H7 (cell line): Measurements from ENCODE around the gene BRD3. TPM values are rescaled to one million over a fixed set of nuclear protein-coding genes. Genes with fewer than 3 reads are reported as not detected.

Experiments
- DNase-seq: peaks from one replicate; pipeline ENCODE4 v3.0.0; 2012
- H3K27me3 ChIP-seq: 2 replicates; pipeline ENCODE4 v1.6.0; 2011; ENCODE audit warnings: mild to moderate bottlenecking, low read length; ENCODE audit not compliant: control insufficient read depth, insufficient read depth
- H3K36me3 ChIP-seq: replicated peaks from 2 replicates; pipeline ENCODE4 v1.5.1; 2011; ENCODE audit warnings: low read length; ENCODE audit not compliant: control insufficient read depth, insufficient read depth
- H3K4me3 ChIP-seq: 2 replicates; pipeline ENCODE4 v1.5.1; 2011; ENCODE audit warnings: low read depth, mild to moderate bottlenecking, control low read depth, low read length, moderate library complexity; ENCODE audit not compliant: insufficient read depth
- total RNA-seq: library from RNA; depleted of rRNA; stranded (reverse); fragments of >200 nt; shearing (Covaris generic); gene quantifications from 2 replicates; pipeline ENCODE4 v1.2.3, GENCODE V29; 2014

BRD3 gene
- total RNA-seq, 1 experiment from 2014 or later = 9.4 TPM

DNA sequence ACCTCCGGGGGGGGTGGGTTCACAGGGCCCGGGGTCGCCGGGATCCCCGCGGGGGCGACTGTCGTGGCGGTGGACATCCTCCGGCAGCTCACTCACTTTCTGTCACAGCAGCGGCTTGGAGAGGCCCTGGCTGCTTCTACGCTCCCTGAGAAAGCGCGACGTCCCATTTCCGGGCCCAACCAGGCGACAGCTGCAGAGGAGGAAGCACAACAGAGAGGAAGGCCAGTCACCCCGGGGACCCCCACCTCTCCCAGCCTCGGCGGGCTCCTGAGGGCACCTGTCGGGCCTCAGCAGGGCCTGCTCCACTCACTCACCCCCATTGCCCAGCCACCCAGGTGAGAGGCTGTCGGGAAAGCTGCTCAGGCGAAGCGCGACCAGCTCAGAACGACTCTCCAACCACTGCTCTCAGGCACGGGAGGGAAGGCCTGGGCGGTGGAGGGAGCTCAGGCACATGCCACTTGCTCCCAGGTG lies 14.4 kb downstream of the BRD3 start:
- Histone ChIP-seq H3K36me3 (peaks cover 20% of the 10 kb centered on the region), H3K27me3 (no peaks in the 10 kb centered on the region), H3K4me3 (no peak overlapping the region)
- no peak for DNase-seq

DNA sequence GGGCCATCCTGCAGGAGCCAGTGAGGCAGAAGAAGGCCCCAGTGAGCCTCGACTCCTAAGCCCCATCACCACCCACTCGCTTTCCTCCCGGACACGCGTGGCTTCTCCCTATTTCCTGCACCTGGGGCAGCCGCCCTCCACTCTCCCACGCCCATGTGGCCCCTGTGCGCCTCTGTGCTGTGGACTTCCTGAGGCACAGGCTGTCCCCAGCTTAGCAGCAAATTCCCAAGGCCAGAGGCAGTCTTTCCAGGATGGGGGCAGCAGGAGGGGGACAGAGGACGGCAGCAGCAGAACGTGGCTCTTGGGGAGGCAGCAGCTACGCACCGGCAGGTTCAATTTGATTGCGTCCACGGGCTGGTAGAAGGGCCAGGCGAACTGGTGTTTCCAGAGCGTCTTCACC lies 14.9 kb downstream of the BRD3 start:
- H3K36me3 ChIP-seq = peaks cover 22% of the 10 kb centered on the region
- no peak overlapping the region for H3K4me3 ChIP-seq
- no peak for DNase-seq
- no peaks in the 10 kb centered on the region for H3K27me3 ChIP-seq

DNA sequence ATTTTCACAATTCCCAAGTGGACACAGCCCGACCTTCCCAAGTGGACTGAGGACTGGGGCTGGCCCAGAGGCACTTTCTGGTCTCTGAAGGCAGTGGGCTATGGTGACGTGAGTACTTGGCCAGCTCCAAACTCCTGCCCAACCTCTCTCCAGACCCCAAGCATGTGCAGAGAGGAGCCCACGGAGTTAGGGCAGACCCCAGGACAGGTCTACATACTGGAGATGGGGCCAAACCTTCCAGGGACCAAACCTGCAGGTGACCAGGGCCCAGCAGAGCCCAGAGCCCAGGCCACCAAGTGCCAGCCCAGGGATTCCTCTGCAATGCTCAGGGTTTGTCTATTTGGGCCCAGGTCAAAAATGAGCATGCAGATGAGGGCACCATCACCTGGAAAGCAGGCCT lies 15.3 kb downstream of the BRD3 start:
- DNase-seq = no peak
- Histone ChIP-seq H3K36me3 (peaks cover 25% of the 10 kb centered on the region), H3K27me3 (no peaks in the 10 kb centered on the region), H3K4me3 (no peak overlapping the region)

DNA sequence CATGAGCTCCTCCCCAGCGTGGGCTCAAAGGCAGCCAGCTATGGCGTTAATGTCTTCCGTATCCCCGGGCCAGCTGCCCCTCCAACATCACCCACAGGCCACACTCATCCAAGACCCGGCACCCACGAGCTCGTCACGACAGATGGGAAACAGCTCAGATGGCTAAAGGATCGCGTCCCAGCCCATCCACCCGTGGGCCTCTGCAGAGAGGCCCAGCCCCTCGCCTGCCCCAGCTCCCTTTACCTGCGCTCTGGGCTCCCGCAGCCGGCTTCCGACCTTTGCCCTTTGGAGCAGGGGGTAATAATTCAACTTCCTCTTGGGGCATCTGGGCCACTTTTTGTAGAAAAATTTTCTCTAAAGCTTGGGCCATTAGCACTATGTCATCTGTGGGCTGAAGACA lies 16.5 kb downstream of the BRD3 start:
- no peaks in the 10 kb centered on the region for H3K27me3 ChIP-seq
- H3K36me3 ChIP-seq = peaks cover 30% of the 10 kb centered on the region
- no peak for DNase-seq

DNA sequence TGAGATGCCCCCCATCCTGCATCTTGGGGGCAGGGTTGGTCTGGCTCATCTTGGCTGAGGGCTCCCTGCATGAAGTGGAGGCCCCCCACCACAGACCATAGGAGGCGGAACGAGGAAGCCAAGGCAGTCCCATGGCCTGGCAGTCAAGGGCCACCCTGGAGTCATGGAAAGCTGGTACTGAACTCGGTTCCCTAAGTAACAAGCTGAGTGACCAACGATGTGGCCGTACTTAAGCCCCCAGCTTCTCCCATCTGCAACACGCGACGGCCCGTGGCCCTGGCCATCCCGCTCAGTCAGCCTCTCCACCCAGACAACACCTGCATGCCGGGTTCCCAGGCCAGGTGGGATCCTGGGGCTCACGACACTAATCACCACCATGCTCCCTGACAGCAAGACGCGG lies 17.1 kb downstream of the BRD3 start:
- DNase-seq = no peak
- Histone ChIP-seq H3K36me3 (peaks cover 31% of the 10 kb centered on the region), H3K27me3 (no peaks in the 10 kb centered on the region), H3K4me3 (no peak overlapping the region)

More for the DNA sequence above, 16.5 kb downstream of the BRD3 start:
- no peak overlapping the region for H3K4me3 ChIP-seq

DNA sequence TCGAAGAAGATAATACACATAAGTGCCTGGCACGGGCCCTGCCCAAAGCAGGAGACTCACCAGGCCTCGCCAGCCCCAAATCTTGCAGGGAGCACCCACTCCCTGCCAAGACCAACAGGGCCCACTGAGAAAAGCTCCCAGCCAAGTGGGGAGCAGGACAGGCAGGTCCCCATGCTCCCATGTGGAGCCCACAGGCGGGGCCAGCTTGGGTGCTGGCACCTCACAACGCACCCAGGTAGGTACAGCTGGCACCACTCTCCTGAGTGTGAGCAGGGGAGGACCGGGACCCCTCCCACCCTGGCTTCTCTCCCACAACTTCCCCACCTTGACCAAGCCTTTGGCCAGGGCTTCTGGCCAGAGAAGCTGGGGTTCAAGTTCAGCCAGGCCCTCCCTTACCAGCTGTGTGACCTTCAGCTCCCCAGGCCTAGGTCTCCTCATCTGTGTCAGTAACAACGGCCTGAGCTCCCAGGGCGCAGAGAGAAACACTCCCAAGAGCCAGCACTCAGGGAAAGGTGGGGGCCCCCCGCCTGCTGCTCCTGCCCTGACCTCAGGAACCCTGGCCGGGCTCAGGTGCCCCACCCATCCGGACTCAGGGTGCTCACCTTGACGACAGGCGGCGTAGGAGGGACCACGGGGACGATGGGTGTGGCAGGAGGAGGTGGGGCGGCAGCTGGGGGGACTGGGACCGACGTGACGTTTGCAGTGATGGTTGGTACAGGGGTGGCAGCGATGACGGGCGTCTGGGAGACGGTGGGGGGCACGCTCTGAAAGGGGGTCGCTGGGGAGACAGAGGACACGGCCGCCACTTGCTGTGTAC lies 17.8 kb downstream of the BRD3 start:
- no peaks in the 10 kb centered on the region for H3K27me3 ChIP-seq
- peaks cover 37% of the 10 kb centered on the region for H3K36me3 ChIP-seq
- no peak for DNase-seq
- H3K4me3 ChIP-seq = no peak overlapping the region

DNA sequence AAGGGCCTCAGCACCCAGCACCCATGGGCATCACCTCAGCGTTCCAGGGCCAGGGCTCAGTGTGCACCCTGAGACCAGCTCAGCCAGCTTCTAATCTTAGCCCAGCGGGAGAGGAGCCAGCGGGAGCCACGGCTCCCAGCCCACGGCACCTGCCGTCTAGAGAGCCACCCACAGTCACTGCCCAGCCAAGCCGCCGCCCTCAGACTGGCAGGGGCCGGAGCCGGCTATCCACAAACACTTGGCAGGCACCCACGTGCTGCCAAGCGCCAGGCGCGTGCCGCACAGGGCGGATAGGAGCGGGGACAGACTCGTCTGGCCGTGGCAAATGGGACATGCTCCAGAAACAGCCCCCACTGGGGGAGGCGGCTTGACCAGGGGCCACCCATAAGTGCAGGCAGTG lies 18.6 kb downstream of the BRD3 start:
- Histone ChIP-seq H3K27me3 (no peaks in the 10 kb centered on the region), H3K36me3 (peaks cover 42% of the 10 kb centered on the region), H3K4me3 (no peak overlapping the region)
- no peak for DNase-seq

DNA sequence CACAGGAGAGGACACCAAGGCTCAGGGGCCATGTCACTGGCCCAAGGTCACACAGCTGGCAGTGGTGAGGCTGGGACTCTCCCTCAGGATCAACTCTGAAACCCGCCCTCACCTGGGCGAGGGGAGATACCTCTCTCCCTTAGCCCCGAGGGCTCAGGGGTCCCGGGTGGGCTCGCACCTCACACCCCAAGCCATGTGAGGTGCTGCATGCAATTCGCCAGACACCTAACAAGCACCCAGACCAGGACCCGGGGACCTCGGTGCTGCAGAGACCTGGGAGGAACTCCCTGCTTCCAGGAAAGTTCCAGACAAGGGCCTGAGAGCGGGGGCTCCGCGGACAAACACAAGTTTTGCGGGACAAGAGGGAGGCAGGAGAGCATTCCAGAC lies 19.3 kb downstream of the BRD3 start:
- Histone ChIP-seq H3K27me3 (no peaks in the 10 kb centered on the region), H3K36me3 (peaks cover 42% of the 10 kb centered on the region), H3K4me3 (no peak overlapping the region)
- DNase-seq = no peak

DNA sequence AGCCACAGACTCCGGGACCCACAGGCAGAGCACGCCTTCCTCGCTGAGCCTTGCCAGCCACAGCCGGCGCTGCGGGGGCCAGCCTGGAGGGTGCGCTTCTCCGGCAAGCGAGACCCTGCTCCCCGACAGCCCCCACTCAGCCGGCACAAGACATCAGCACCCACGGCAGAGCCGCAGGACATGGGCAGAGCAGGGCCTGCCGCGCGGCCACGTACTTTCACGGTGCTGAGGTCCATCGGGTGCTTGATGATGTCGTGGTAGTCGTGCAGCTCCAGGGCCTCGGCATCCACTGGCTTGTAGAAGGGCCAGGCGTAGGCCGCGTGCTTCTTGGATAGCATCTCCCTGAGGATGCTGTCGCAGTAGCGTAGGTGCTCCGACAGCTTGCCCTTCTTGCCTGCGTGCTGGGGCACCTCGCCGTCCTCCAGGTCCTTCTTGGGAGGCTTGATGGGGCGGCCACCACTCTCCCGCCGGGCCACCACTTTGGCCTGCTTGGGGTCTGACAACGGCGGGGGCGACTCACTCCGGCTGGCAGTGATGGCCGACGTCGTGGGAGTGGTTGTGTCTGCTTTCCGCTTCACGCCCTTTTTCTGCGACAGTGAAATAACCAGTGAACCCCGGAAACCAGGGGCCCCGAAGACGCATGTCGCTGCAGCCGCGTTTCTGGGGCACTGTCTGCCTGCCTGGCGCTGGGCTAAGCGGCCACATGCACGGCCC lies 19.8 kb downstream of the BRD3 start:
- no peak overlapping the region for H3K4me3 ChIP-seq
- H3K27me3 ChIP-seq = no peaks in the 10 kb centered on the region
- peaks cover 40% of the 10 kb centered on the region for H3K36me3 ChIP-seq
- no peak for DNase-seq

DNA sequence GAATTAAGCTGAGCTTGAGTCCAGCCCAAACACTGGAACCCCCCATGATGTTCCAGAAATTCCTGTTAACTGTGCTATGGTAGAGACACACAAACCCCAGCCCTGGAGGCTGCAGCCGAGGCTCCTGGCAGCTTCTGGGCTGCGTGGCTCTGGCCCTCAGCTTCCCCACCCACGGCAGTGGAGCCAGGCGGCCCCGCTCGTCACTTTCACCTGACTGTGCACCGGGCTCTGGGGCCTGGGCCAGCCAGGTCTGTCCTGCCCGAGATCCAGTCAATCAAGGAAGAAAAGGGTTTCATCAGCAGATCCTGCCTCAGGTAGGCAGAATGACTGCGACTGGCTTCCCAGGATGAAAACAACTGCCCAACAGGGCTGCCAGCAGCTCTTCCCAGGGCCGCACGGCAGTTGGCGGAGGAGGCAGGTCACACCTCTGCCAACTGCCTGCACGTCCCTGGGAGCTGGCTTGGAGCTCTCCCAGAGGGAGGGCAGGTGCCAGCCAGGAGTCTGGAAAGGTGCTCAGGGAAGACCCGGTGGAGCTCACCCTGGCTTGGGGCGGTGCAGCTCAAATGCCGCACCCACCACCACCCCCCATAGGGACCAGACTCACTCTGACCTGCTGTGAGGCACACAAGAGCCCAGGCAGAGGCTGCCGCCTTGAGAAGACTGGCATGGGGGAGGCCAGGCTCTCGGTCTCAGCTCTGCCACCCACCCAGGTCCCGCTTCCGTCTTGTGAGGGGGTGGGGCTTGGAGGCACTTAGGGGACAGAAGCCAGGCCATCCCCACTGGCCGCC lies 20.7 kb downstream of the BRD3 start:
- no peak overlapping the region for H3K4me3 ChIP-seq
- H3K36me3 ChIP-seq = peaks cover 36% of the 10 kb centered on the region
- DNase-seq = peak; percentile 52
- no peaks in the 10 kb centered on the region for H3K27me3 ChIP-seq

DNA sequence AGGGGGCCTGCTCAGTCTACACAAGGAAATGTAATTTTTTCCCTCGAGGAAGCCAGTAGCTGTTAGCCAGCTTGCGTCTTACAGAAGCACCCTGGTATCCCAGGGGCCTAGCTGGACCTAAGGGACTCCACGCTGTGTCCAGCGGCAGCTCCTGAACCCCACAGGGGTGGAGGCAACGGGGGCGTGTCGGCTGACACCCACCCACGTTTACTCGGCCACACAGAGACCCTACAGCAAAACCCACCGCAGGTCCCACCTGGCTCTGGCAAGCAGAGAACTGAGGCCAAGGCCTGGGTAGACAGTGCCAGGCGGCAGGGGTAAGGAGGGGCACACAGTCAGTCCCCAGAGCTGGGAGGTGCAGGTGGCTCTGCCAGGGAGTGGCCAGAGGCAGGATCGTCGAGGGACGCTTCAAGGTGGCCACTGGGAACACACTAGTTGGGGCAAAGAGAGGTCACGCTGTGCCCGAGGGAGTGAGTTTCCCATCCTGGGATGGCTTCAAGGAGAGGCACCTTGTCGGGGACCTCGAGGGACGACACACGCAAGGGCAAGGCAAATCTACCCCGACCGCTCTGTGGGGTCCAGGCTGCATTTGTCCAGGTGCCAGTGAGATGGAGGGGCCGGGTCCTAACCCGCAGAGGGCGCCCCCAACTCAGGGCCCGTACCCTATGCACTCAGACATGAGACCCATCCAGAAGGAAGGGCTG lies 21.8 kb downstream of the BRD3 start:
- H3K36me3 ChIP-seq = peaks cover 33% of the 10 kb centered on the region
- no peaks in the 10 kb centered on the region for H3K27me3 ChIP-seq
- H3K4me3 ChIP-seq = no peak overlapping the region
- peak; percentile 58 for DNase-seq

DNA sequence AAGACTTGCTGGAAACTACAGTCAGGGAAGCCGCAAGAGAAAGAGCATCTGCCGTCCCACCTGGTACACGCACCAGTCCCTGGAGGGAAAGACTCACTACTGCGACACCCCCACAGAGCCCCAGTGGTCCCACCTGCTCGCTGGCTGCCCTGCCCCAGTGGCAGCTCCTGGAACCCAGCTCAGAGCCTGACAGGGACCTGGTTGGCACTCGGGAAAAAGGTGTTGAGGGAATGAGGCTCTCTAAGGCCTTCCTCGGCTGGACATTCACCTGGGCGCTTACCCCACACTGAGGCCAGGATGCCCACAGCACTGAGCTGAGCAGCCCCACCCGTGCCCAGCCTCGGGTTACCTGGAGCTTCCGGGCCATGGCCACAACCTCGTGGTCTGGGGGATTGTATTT lies 22.9 kb downstream of the BRD3 start:
- Histone ChIP-seq H3K4me3 (no peak overlapping the region), H3K27me3 (no peaks in the 10 kb centered on the region), H3K36me3 (peaks cover 31% of the 10 kb centered on the region)
- DNase-seq = no peak

DNA sequence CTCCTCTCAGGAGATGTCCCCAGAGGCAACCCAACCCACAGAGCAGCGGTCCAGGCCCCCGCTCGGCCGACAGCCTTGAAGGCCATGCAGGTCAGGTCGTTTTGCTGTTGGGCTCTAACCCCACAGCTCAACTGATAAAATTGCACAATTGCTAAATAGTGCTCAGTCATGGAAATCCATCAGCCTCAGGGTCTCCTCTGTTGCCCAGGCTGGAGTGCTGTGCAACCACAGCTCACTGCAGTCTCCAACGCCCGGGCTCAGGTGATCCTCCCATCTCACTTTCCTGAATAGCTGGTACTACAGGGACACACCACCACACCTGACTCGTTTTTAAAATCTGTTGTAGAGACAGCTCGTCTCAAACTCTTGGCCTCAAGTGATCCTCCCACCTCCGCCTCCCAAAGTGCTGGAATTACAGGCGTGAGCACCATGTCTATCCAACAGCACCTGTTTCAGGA lies 24.3 kb downstream of the BRD3 start:
- Histone ChIP-seq H3K36me3 (peaks cover 39% of the 10 kb centered on the region), H3K4me3 (no peak overlapping the region), H3K27me3 (no peaks in the 10 kb centered on the region)
- no peak for DNase-seq

DNA sequence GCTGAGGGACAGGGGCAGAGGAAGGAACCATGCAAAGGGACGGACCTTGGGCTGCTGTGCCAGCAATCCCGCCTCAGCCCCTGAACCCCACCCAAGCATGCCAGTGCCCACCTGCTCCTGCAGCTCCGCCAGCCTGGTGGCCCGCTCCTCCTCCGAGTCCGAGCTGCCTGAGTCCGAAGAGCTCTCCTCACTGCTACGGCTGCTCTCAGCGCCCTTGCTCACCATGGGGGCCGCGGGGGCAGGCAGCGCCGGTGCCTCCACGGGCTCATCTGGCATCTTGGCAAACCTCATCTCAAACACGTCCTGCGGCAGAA lies 26.2 kb downstream of the BRD3 start:
- DNase-seq = peak; percentile 43
- Histone ChIP-seq H3K4me3 (no peak overlapping the region), H3K36me3 (peaks cover 30% of the 10 kb centered on the region), H3K27me3 (no peaks in the 10 kb centered on the region)
